HG03378 (cell line): Measurements from ENCODE around the gene BRINP3.

ENCODE experiments used
- ATAC-seq: cut with Tn5 transposase; IDR thresholded peaks from one replicate; pipeline ENCODE4 v1.9.1; 2021; ENCODE audit warnings: mild to moderate bottlenecking, moderate library complexity; ENCODE audit not compliant: unreplicated experiment

BRINP3 gene

GRCh38 chr1:190193508-190194115 is 284.1 kb downstream of the BRINP3 start:
- no peak for ATAC-seq

- ATAC-seq: no peak
Observed at GRCh38 chr1:190192627-190193026, 285.0 kb downstream of the BRINP3 start.

GRCh38 chr1:190183588-190183987 is 294.1 kb downstream of the BRINP3 start:
- no peak for ATAC-seq

GRCh38 chr1:190179817-190180216 is 297.8 kb downstream of the BRINP3 start:
- ATAC-seq: no peak

- ATAC-seq: no peak
Observed at GRCh38 chr1:190178827-190179226, 298.8 kb downstream of the BRINP3 start.

GRCh38 chr1:190177555-190177954 is 300.1 kb downstream of the BRINP3 start:
- no peak for ATAC-seq

- ATAC-seq: no peak
Observed at GRCh38 chr1:190176776-190177175, 300.9 kb downstream of the BRINP3 start.

GRCh38 chr1:190175320-190175719 is 302.3 kb downstream of the BRINP3 start:
- ATAC-seq: no peak

- ATAC-seq: no peak
Observed at GRCh38 chr1:190172651-190173430, 304.8 kb downstream of the BRINP3 start.

GRCh38 chr1:190170321-190170720 is 307.3 kb downstream of the BRINP3 start:
- ATAC-seq: no peak

- ATAC-seq: no peak
Observed at GRCh38 chr1:190169311-190170067, 308.2 kb downstream of the BRINP3 start.

GRCh38 chr1:190168893-190169280 is 308.8 kb downstream of the BRINP3 start:
- no peak for ATAC-seq

- no peak for ATAC-seq
Observed at GRCh38 chr1:190168116-190168892, 309.4 kb downstream of the BRINP3 start.

GRCh38 chr1:190159146-190159545 is 318.5 kb downstream of the BRINP3 start:
- ATAC-seq: no peak

- no peak for ATAC-seq
Observed at GRCh38 chr1:190154744-190155143, 322.9 kb downstream of the BRINP3 start.

- ATAC-seq: no peak
Observed at GRCh38 chr1:190147616-190148015, 330.0 kb downstream of the BRINP3 start.

- ATAC-seq: no peak
Observed at GRCh38 chr1:190144650-190145049, 333.0 kb downstream of the BRINP3 start.

GRCh38 chr1:190140644-190141043 is 337.0 kb downstream of the BRINP3 start:
- no peak for ATAC-seq

GRCh38 chr1:190138702-190139101 is 339.0 kb downstream of the BRINP3 start:
- ATAC-seq: no peak

GRCh38 chr1:190138266-190138665 is 339.4 kb downstream of the BRINP3 start:
- ATAC-seq: no peak

GRCh38 chr1:190129366-190129765 is 348.3 kb downstream of the BRINP3 start:
- ATAC-seq: no peak
